ENCODE results near the gene UBTD1.
"Not testable (repeated sequence)": the region's sequence is repeated elsewhere in the genome, so short reads cannot be mapped to it uniquely, and the experiment has no call there.

The UBTD1 gene

GRCh38 chr10:97546456-97547270, 47.9 kb downstream of the UBTD1 start:
- DNase-seq (ENCODE audit: low spot score): no peak
- H3K27me3 Mint-ChIP-seq (ENCODE audit: low read depth): no peaks in the 10 kb centered on the region
- no peaks in the 10 kb centered on the region for H3K36me3 Mint-ChIP-seq (ENCODE audit: low read depth)
- peaks cover 7% of the 10 kb centered on the region for H3K4me1 Mint-ChIP-seq (ENCODE audit: low read depth)
- no peak overlapping the region for H3K4me3 Mint-ChIP-seq
- no peaks in the 10 kb centered on the region for H3K9me3 Mint-ChIP-seq
- H3K27ac Mint-ChIP-seq: no peak overlapping the region

GRCh38 chr10:97547271-97547600, 48.5 kb downstream of the UBTD1 start:
- Mint-ChIP-seq H3K27ac (no peak overlapping the region), H3K36me3 (ENCODE audit: low read depth) (no peaks in the 10 kb centered on the region), H3K4me1 (ENCODE audit: low read depth) (peaks cover 7% of the 10 kb centered on the region), H3K27me3 (ENCODE audit: low read depth) (no peaks in the 10 kb centered on the region), H3K4me3 (no peak overlapping the region), H3K9me3 (no peaks in the 10 kb centered on the region)
- DNase-seq (ENCODE audit: low spot score): no peak

- DNase-seq (ENCODE audit: low spot score): no peak
- H3K27me3 Mint-ChIP-seq (ENCODE audit: low read depth): no peaks in the 10 kb centered on the region
- no peak overlapping the region for H3K4me3 Mint-ChIP-seq
- H3K4me1 Mint-ChIP-seq (ENCODE audit: low read depth): peaks cover 5% of the 10 kb centered on the region
- no peak overlapping the region for H3K27ac Mint-ChIP-seq
- H3K9me3 Mint-ChIP-seq: no peaks in the 10 kb centered on the region
- no peaks in the 10 kb centered on the region for H3K36me3 Mint-ChIP-seq (ENCODE audit: low read depth)
These were observed 49.2 kb downstream of the UBTD1 start for GRCh38 chr10:97547962-97548361.

GRCh38 chr10:97548828-97549455, 50.2 kb downstream of the UBTD1 start:
- Mint-ChIP-seq H3K36me3 (ENCODE audit: low read depth) (no peaks in the 10 kb centered on the region), H3K27ac (no peak overlapping the region), H3K4me1 (ENCODE audit: low read depth) (no peaks in the 10 kb centered on the region), H3K4me3 (no peak overlapping the region), H3K27me3 (ENCODE audit: low read depth) (no peaks in the 10 kb centered on the region), H3K9me3 (no peaks in the 10 kb centered on the region)
- no peak for DNase-seq (ENCODE audit: low spot score)

GRCh38 chr10:97549587-97550322, 51.0 kb downstream of the UBTD1 start:
- no peaks in the 10 kb centered on the region for H3K4me1 Mint-ChIP-seq (ENCODE audit: low read depth)
- H3K36me3 Mint-ChIP-seq (ENCODE audit: low read depth): no peaks in the 10 kb centered on the region
- H3K4me3 Mint-ChIP-seq: no peak overlapping the region
- H3K27me3 Mint-ChIP-seq (ENCODE audit: low read depth): no peaks in the 10 kb centered on the region
- H3K9me3 Mint-ChIP-seq: no peaks in the 10 kb centered on the region
- no peak overlapping the region for H3K27ac Mint-ChIP-seq
- no peak for DNase-seq (ENCODE audit: low spot score)

GRCh38 chr10:97550336-97551149, 51.8 kb downstream of the UBTD1 start:
- no peak for DNase-seq (ENCODE audit: low spot score)
- Mint-ChIP-seq H3K27ac (no peak overlapping the region), H3K4me1 (ENCODE audit: low read depth) (no peaks in the 10 kb centered on the region), H3K36me3 (ENCODE audit: low read depth) (no peaks in the 10 kb centered on the region), H3K4me3 (no peak overlapping the region), H3K9me3 (no peaks in the 10 kb centered on the region), H3K27me3 (ENCODE audit: low read depth) (no peaks in the 10 kb centered on the region)

GRCh38 chr10:97551271-97551670, 52.5 kb downstream of the UBTD1 start:
- H3K4me3 Mint-ChIP-seq: no peak overlapping the region
- no peaks in the 10 kb centered on the region for H3K4me1 Mint-ChIP-seq (ENCODE audit: low read depth)
- no peaks in the 10 kb centered on the region for H3K27me3 Mint-ChIP-seq (ENCODE audit: low read depth)
- no peak overlapping the region for H3K27ac Mint-ChIP-seq
- no peaks in the 10 kb centered on the region for H3K36me3 Mint-ChIP-seq (ENCODE audit: low read depth)
- H3K9me3 Mint-ChIP-seq: no peaks in the 10 kb centered on the region
- DNase-seq (ENCODE audit: low spot score): no peak

- no peak overlapping the region for H3K27ac Mint-ChIP-seq
- H3K4me3 Mint-ChIP-seq: no peak overlapping the region
- H3K4me1 Mint-ChIP-seq (ENCODE audit: low read depth): no peaks in the 10 kb centered on the region
- DNase-seq (ENCODE audit: low spot score): peak; percentile 40
- H3K27me3 Mint-ChIP-seq (ENCODE audit: low read depth): no peaks in the 10 kb centered on the region
- no peaks in the 10 kb centered on the region for H3K36me3 Mint-ChIP-seq (ENCODE audit: low read depth)
- no peaks in the 10 kb centered on the region for H3K9me3 Mint-ChIP-seq
These were observed 54.9 kb downstream of the UBTD1 start for GRCh38 chr10:97553575-97554031.

- DNase-seq (ENCODE audit: low spot score); H3K4me1 Mint-ChIP-seq (ENCODE audit: low read depth); H3K4me3 Mint-ChIP-seq: not testable (repeated sequence)
These were observed 55.6 kb downstream of the UBTD1 start for GRCh38 chr10:97554336-97554735.

GRCh38 chr10:97555541-97555940, 56.8 kb downstream of the UBTD1 start:
- not testable (repeated sequence) for DNase-seq (ENCODE audit: low spot score); H3K4me1 Mint-ChIP-seq (ENCODE audit: low read depth); H3K9me3 Mint-ChIP-seq; H3K4me3 Mint-ChIP-seq; H3K27ac Mint-ChIP-seq; H3K27me3 Mint-ChIP-seq (ENCODE audit: low read depth); H3K36me3 Mint-ChIP-seq (ENCODE audit: low read depth)

More at GRCh38 chr10:97554336-97554735, 55.6 kb downstream of the UBTD1 start:
- not testable (repeated sequence) for H3K27ac Mint-ChIP-seq; H3K36me3 Mint-ChIP-seq (ENCODE audit: low read depth); H3K9me3 Mint-ChIP-seq; H3K27me3 Mint-ChIP-seq (ENCODE audit: low read depth)

- not testable (repeated sequence) for H3K4me3 Mint-ChIP-seq; DNase-seq (ENCODE audit: low spot score); H3K27me3 Mint-ChIP-seq (ENCODE audit: low read depth)
These were observed 62.1 kb downstream of the UBTD1 start for GRCh38 chr10:97560731-97561381.

GRCh38 chr10:97561386-97562077, 62.8 kb downstream of the UBTD1 start:
- not testable (repeated sequence) for H3K27me3 Mint-ChIP-seq (ENCODE audit: low read depth); H3K9me3 Mint-ChIP-seq; H3K4me3 Mint-ChIP-seq; H3K36me3 Mint-ChIP-seq (ENCODE audit: low read depth); H3K27ac Mint-ChIP-seq; DNase-seq (ENCODE audit: low spot score); H3K4me1 Mint-ChIP-seq (ENCODE audit: low read depth)

More at GRCh38 chr10:97560731-97561381, 62.1 kb downstream of the UBTD1 start:
- not testable (repeated sequence) for H3K4me1 Mint-ChIP-seq (ENCODE audit: low read depth); H3K9me3 Mint-ChIP-seq; H3K27ac Mint-ChIP-seq; H3K36me3 Mint-ChIP-seq (ENCODE audit: low read depth)

GRCh38 chr10:97562329-97562728, 63.6 kb downstream of the UBTD1 start:
- DNase-seq (ENCODE audit: low spot score); H3K27me3 Mint-ChIP-seq (ENCODE audit: low read depth); H3K4me1 Mint-ChIP-seq (ENCODE audit: low read depth); H3K36me3 Mint-ChIP-seq (ENCODE audit: low read depth); H3K9me3 Mint-ChIP-seq; H3K27ac Mint-ChIP-seq; H3K4me3 Mint-ChIP-seq: not testable (repeated sequence)
